ENCODE data around the gene ITIH2. TPM values are rescaled to one million over a fixed set of nuclear protein-coding genes. Genes with fewer than 3 reads are reported as not detected.
"Not testable (repeated sequence)": the region's sequence is repeated elsewhere in the genome, so short reads cannot be mapped to it uniquely, and the experiment has no call there.

ITIH2 gene
- total RNA-seq, 1 experiment from 2014 or later, result not detected

- DNase-seq (ENCODE audit: low read depth), result no peak
These were observed 35.7 kb downstream of the ITIH2 start for GRCh38 chr10:7738536-7739407.

- no peak for DNase-seq (ENCODE audit: low read depth)
These were observed 41.2 kb downstream of the ITIH2 start for GRCh38 chr10:7744307-7744706.

GRCh38 chr10:7748637-7749036 lies 45.5 kb downstream of the ITIH2 start:
- not testable (repeated sequence) for DNase-seq (ENCODE audit: low read depth)

- DNase-seq (ENCODE audit: low read depth), result no peak
These were observed 47.1 kb downstream of the ITIH2 start for GRCh38 chr10:7750222-7750621.

- DNase-seq (ENCODE audit: low read depth), result no peak
These were observed 49.1 kb downstream of the ITIH2 start for GRCh38 chr10:7752251-7752650.

GRCh38 chr10:7755103-7755502 lies 52.0 kb downstream of the ITIH2 start:
- no peak for DNase-seq (ENCODE audit: low read depth)

GRCh38 chr10:7756360-7756992 lies 53.4 kb downstream of the ITIH2 start:
- peak; percentile 12 for DNase-seq (ENCODE audit: low read depth)

GRCh38 chr10:7763929-7764328 lies 60.8 kb downstream of the ITIH2 start:
- no peak for DNase-seq (ENCODE audit: low read depth)

GRCh38 chr10:7766241-7766640 lies 63.1 kb downstream of the ITIH2 start:
- no peak for DNase-seq (ENCODE audit: low read depth)

GRCh38 chr10:7767209-7767608 lies 64.1 kb downstream of the ITIH2 start:
- DNase-seq (ENCODE audit: low read depth), result no peak

GRCh38 chr10:7768417-7768816 lies 65.3 kb downstream of the ITIH2 start:
- no peak for DNase-seq (ENCODE audit: low read depth)

- no peak for DNase-seq (ENCODE audit: low read depth)
These were observed 71.0 kb downstream of the ITIH2 start for GRCh38 chr10:7773845-7774801.

- DNase-seq (ENCODE audit: low read depth), result no peak
These were observed 73.7 kb downstream of the ITIH2 start for GRCh38 chr10:7776777-7777176.

- DNase-seq (ENCODE audit: low read depth), result not testable (repeated sequence)
These were observed 79.1 kb downstream of the ITIH2 start for GRCh38 chr10:7782194-7782593.

GRCh38 chr10:7786430-7786829 lies 83.3 kb downstream of the ITIH2 start:
- DNase-seq (ENCODE audit: low read depth), result no peak

- DNase-seq (ENCODE audit: low read depth), result peak; percentile 18
These were observed 84.2 kb downstream of the ITIH2 start for GRCh38 chr10:7787150-7787856.

- DNase-seq (ENCODE audit: low read depth), result peak; percentile 86
These were observed 84.9 kb downstream of the ITIH2 start, which contains the start of the genes ATP5F1C and KIN for GRCh38 chr10:7787857-7788638. Gene ATP5F1C, plus strand, starts transcription at chr10:7788177. Its CDS starts 31 bp downstream, at chr10:7788208. Gene KIN, minus strand, starts transcription at chr10:7787993. Its CDS starts 60 bp downstream, at chr10:7787933.

GRCh38 chr10:7788639-7789286 lies 85.6 kb downstream of the ITIH2 start:
- peak; percentile 16 for DNase-seq (ENCODE audit: low read depth)

GRCh38 chr10:7789390-7789789 lies 86.3 kb downstream of the ITIH2 start:
- DNase-seq (ENCODE audit: low read depth), result no peak

GRCh38 chr10:7792541-7792940 lies 89.4 kb downstream of the ITIH2 start:
- DNase-seq (ENCODE audit: low read depth), result no peak

Data from M059J (cell line).